ENCODE results near the gene ACAA2. TPM values are rescaled to one million over a fixed set of nuclear protein-coding genes. Genes with fewer than 3 reads are reported as not detected.

ACAA2 gene
- polyA plus RNA-seq, 1 of the 3 experiments (the other 2 are of a cell fraction) = 34.9 TPM

GRCh38 chr18:49753643-49754042 lies 59.7 kb downstream of the ACAA2 start:
- H3K9ac ChIP-seq = no peak overlapping the region
- no peaks in the 10 kb centered on the region for H3K79me2 ChIP-seq (ENCODE audit: insufficient read depth)
- no peaks in the 10 kb centered on the region for H3K9me2 ChIP-seq
- no peak overlapping the region for H3K4me3 ChIP-seq (ENCODE audit: low read depth in 2 of 2, low read length in 1 of 2)
- no peaks in the 10 kb centered on the region for H3K27me3 ChIP-seq (ENCODE audit: insufficient read depth)
- WGBS (ENCODE audit: low lambda C conversion rate) = 97% methylated on average over 1 of the region's 1 CpG
- H3K36me3 ChIP-seq (replicated peaks in 1 of 2; ENCODE audit: control insufficient read depth in 1 of 2, insufficient read depth in 2 of 2, low read length in 1 of 2) = no peaks in the 10 kb centered on the region
- TF ChIP-seq MEF2A (IDR thresholded peaks at IDR 0.05; ENCODE audit: borderline replicate concordance, low read depth) (no peak), PBX3 (IDR thresholded peaks at IDR 0.05) (no peak), USF1 (IDR thresholded peaks at IDR 0.05; ENCODE audit: borderline replicate concordance, low read depth) (no peak)
- TF ChIP-seq, protein P1, sequence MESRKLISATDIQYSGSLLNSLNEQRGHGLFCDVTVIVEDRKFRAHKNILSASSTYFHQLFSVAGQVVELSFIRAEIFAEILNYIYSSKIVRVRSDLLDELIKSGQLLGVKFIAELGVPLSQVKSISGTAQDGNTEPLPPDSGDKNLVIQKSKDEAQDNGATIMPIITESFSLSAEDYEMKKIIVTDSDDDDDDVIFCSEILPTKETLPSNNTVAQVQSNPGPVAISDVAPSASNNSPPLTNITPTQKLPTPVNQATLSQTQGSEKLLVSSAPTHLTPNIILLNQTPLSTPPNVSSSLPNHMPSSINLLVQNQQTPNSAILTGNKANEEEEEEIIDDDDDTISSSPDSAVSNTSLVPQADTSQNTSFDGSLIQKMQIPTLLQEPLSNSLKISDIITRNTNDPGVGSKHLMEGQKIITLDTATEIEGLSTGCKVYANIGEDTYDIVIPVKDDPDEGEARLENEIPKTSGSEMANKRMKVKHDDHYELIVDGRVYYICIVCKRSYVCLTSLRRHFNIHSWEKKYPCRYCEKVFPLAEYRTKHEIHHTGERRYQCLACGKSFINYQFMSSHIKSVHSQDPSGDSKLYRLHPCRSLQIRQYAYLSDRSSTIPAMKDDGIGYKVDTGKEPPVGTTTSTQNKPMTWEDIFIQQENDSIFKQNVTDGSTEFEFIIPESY (IDR thresholded peaks at IDR 0.05; ENCODE audit: borderline replicate concordance, low read depth) = no peak
- DNase-seq = no peak
- H3K4me2 ChIP-seq = no peak overlapping the region
- H3K27ac ChIP-seq (ENCODE audit: low read depth in 2 of 2, low read length in 1 of 2) = no peak overlapping the region
- H2AFZ ChIP-seq (ENCODE audit: low read depth) = no peak overlapping the region
- CTCF ChIA-PET = interaction anchor here (1.3 kb wide), 1 partner anchor 243 kb away, joined by 3 read pairs; no protein-coding TSS in a partner anchor
- POLR2A ChIA-PET = no interaction called here
- H3K4me1 ChIP-seq (ENCODE audit: control insufficient read depth in 1 of 2, insufficient read depth in 2 of 2, low read depth in 1 of 2, low read length in 1 of 2) = no peaks in the 10 kb centered on the region
- H4K20me1 ChIP-seq (ENCODE audit: insufficient read depth) = no peaks in the 10 kb centered on the region
- H3K9me3 ChIP-seq = no peaks in the 10 kb centered on the region
- peaks cover 4% of the 10 kb centered on the region for H3F3A ChIP-seq (replicated peaks; ENCODE audit: insufficient read depth)

DNA sequence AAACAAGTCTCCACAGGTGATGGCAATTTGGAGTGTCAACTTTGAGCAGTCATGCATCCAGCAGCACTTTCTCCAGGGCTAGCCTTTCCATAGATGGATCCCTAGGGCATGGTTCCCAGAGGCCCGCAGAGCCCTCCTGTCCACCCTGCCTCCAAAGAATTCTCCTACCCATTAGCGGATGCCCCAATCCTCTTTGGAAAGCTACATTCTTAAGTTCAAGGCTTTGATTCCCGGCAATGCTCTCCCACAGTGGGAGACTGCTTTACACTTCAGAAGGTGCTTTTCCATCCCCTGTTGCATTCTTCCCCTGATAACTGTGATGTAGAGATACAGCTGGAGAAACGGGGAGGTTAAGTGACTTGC lies 61.3 kb downstream of the ACAA2 start:
- H4K20me1 ChIP-seq (ENCODE audit: insufficient read depth) = no peaks in the 10 kb centered on the region
- ChIA-PET CTCF (no interaction called here), POLR2A (no interaction called here)
- 45% methylated on average over 4 of the region's 4 CpGs for WGBS (ENCODE audit: low lambda C conversion rate)
- H3K4me3 ChIP-seq (ENCODE audit: low read depth in 2 of 2, low read length in 1 of 2) = no peak overlapping the region
- H3K9me2 ChIP-seq = no peaks in the 10 kb centered on the region
- H3K36me3 ChIP-seq (replicated peaks in 1 of 2; ENCODE audit: control insufficient read depth in 1 of 2, insufficient read depth in 2 of 2, low read length in 1 of 2) = no peaks in the 10 kb centered on the region
- H3K79me2 ChIP-seq (ENCODE audit: insufficient read depth) = no peaks in the 10 kb centered on the region
- H3F3A ChIP-seq (replicated peaks; ENCODE audit: insufficient read depth) = peaks cover 4% of the 10 kb centered on the region
- H3K4me1 ChIP-seq (ENCODE audit: control insufficient read depth in 1 of 2, insufficient read depth in 2 of 2, low read depth in 1 of 2, low read length in 1 of 2) = no peaks in the 10 kb centered on the region
- no peak for TF ChIP-seq REST (IDR thresholded peaks at IDR 0.05; ENCODE audit: low read depth, low read length)
- no peak for TF ChIP-seq CHD2 (IDR thresholded peaks at IDR 0.05; ENCODE audit: low read length, partially characterized antibody)
- TF ChIP-seq TEAD4 (IDR thresholded peaks at IDR 0.05; ENCODE audit: borderline replicate concordance, insufficient read depth) = no peak
- TF ChIP-seq, protein P1 (IDR thresholded peaks at IDR 0.05; ENCODE audit: borderline replicate concordance, low read depth) = no peak
- H3K27me3 ChIP-seq (ENCODE audit: insufficient read depth) = no peaks in the 10 kb centered on the region
- no peak overlapping the region for H3K4me2 ChIP-seq
- H3K9me3 ChIP-seq = no peaks in the 10 kb centered on the region
- H2AFZ ChIP-seq (ENCODE audit: low read depth) = no peak overlapping the region
- no peak overlapping the region for H3K27ac ChIP-seq (ENCODE audit: low read depth in 2 of 2, low read length in 1 of 2)
- DNase-seq = no peak
- no peak overlapping the region for H3K9ac ChIP-seq

Measured in SK-N-SH (cell line).